ENCODE data around the gene CLEC4F.

DNA sequence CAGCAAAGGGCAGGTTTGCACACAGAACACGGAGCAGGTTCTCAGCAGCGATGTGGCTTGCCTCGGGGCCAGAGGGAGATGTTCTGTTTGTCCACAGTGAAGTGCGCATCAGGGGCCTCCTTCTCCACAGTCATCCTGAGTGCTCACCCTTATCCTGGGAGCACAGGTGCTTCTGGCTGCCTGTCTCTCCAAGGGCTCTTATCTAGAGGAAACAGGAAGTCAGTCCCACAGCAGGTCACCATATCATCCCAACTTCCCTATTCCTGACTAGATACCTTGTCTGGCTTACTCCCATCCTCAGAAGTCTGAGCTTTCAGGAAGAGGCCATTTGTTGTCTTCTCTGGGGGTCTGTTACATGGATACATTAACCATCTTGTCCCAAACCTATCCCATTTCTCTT is 15.2 kb upstream of the CLEC4F start, which contains the start of gene CD207:
- TF ChIP-seq, protein P1, sequence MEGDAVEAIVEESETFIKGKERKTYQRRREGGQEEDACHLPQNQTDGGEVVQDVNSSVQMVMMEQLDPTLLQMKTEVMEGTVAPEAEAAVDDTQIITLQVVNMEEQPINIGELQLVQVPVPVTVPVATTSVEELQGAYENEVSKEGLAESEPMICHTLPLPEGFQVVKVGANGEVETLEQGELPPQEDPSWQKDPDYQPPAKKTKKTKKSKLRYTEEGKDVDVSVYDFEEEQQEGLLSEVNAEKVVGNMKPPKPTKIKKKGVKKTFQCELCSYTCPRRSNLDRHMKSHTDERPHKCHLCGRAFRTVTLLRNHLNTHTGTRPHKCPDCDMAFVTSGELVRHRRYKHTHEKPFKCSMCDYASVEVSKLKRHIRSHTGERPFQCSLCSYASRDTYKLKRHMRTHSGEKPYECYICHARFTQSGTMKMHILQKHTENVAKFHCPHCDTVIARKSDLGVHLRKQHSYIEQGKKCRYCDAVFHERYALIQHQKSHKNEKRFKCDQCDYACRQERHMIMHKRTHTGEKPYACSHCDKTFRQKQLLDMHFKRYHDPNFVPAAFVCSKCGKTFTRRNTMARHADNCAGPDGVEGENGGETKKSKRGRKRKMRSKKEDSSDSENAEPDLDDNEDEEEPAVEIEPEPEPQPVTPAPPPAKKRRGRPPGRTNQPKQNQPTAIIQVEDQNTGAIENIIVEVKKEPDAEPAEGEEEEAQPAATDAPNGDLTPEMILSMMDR (IDR thresholded peaks at IDR 0.05), result no peak
- no peak for TF ChIP-seq POLR2A (IDR thresholded peaks at IDR 0.05)
- TF ChIP-seq POLR2AphosphoS5 (IDR thresholded peaks at IDR 0.05), result no peak
